ENCODE measurements around the gene OR13G1.
A peak's percentile ranks its signal among the peaks of the same experiment; 100 is the strongest.

The OR13G1 gene

DNA sequence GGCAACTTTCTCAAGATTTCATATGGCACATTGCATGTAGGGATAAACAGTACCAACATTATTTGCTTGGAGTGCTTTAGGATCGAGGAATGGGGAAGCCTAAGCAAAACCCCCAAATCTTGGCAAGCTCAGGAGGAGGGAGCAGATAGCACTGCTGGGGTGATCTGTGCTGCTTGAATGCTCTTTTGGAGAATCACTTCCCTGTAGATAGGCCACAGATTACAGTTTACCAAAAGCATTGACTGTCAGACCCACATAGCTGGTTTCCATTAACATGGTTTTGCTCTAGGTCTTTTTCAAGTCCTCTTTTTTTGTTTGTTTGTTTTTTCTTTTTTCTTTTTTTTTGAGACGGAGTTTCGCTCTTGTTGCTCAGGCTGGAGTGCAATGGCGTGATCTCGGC, 36.8 kb downstream of the OR13G1 start:
- Mint-ChIP-seq H3K4me3 (no peak overlapping the region), H3K27ac (ENCODE audit: low read depth) (no peak overlapping the region), H3K27me3 (peaks cover 28% of the 10 kb centered on the region), H3K9me3 (peaks cover 4% of the 10 kb centered on the region), H3K4me1 (no peaks in the 10 kb centered on the region), H3K36me3 (ENCODE audit: insufficient read depth) (peaks cover 1% of the 10 kb centered on the region)
- no peak for DNase-seq (ENCODE audit: low spot score in 2 of 2)
- no peak for ATAC-seq (replicated peaks; ENCODE audit: extremely low read depth, poor library complexity, severe bottlenecking)

GRCh38 chr1:247639381-247639981, 40.1 kb downstream of the OR13G1 start:
- H3K27ac Mint-ChIP-seq (ENCODE audit: low read depth), result no peak overlapping the region
- H3K4me1 Mint-ChIP-seq, result no peaks in the 10 kb centered on the region
- DNase-seq (ENCODE audit: low spot score in 2 of 2) (no peak), ATAC-seq (replicated peaks; ENCODE audit: extremely low read depth, poor library complexity, severe bottlenecking) (peak; percentile 10)
- H3K9me3 Mint-ChIP-seq, result peaks cover 10% of the 10 kb centered on the region
- H3K36me3 Mint-ChIP-seq (ENCODE audit: insufficient read depth), result no peaks in the 10 kb centered on the region
- no peak overlapping the region for H3K4me3 Mint-ChIP-seq
- H3K27me3 Mint-ChIP-seq, result peaks cover 38% of the 10 kb centered on the region

DNA sequence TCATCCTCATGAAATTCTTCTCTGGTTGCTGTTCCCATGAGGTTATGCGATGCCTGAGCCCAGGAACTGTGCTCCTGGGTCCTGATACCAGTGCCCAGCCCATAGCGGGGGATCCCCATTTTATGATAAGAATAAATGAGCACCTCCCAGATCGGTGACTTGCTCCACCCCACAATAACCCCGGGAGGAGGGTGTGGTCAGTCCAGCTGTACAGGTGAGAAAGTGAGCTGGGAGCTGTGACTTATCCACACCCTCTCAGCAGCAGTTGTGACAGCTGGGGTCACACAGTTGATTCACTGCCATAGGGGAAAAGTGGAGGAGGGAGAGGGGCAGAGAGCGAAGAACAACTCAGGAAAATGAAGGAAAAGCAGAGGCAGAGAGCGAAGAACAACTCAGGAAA, 40.8 kb downstream of the OR13G1 start:
- Mint-ChIP-seq H3K4me3 (no peak overlapping the region), H3K36me3 (ENCODE audit: insufficient read depth) (no peaks in the 10 kb centered on the region), H3K27me3 (peaks cover 38% of the 10 kb centered on the region), H3K9me3 (peaks cover 15% of the 10 kb centered on the region), H3K4me1 (no peaks in the 10 kb centered on the region), H3K27ac (ENCODE audit: low read depth) (no peak overlapping the region)
- DNase-seq (ENCODE audit: low spot score in 2 of 2) (no peak), ATAC-seq (replicated peaks; ENCODE audit: extremely low read depth, poor library complexity, severe bottlenecking) (no peak)

DNA sequence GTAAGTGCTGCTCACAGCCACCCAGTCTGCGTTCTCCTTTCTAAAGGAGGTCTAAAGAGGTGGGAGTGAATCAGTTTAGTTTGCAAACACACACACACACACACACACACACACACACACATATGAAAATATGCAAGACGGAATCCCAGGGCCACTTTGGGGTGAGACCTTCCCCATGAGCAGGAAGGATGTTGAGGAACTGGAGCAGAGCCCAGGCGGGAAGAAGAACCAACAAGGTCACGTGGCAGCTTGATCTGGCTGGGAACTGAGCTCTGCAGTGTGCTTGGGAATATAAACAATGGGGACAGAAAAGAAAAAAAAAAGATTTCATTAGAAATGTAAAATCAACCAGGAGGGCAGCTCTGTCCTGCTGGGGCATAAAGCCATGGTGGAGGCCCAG, 41.5 kb downstream of the OR13G1 start:
- no peaks in the 10 kb centered on the region for H3K36me3 Mint-ChIP-seq (ENCODE audit: insufficient read depth)
- ATAC-seq (replicated peaks; ENCODE audit: extremely low read depth, poor library complexity, severe bottlenecking), result no peak
- H3K27ac Mint-ChIP-seq (ENCODE audit: low read depth), result no peak overlapping the region
- H3K4me3 Mint-ChIP-seq, result no peak overlapping the region
- H3K27me3 Mint-ChIP-seq, result peaks cover 38% of the 10 kb centered on the region
- H3K4me1 Mint-ChIP-seq, result no peaks in the 10 kb centered on the region
- H3K9me3 Mint-ChIP-seq, result peaks cover 15% of the 10 kb centered on the region
- DNase-seq (ENCODE audit: low spot score in 2 of 2), result no peak

DNA sequence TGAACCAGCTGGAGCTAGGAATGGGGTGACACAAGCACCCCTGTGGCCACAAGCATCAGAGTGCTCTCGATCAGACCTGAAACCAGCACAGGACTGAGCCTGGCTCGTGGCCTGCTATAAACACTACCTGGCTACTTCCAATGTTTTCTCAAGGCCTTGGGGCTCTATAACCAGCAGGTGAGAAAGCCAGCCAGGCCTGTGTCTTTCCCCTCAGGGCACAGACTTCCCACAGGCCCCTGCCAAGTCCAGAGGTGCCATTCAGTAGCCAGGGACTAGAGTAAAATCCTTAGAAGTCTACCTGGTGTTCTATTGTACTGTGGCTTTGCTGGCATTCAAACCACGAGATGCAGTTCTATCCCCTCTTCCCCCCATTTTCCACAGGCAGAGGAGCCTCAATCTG, 51.6 kb downstream of the OR13G1 start:
- Mint-ChIP-seq H3K4me3 (no peak overlapping the region), H3K4me1 (no peaks in the 10 kb centered on the region), H3K9me3 (peaks cover 6% of the 10 kb centered on the region), H3K27me3 (no peaks in the 10 kb centered on the region), H3K27ac (ENCODE audit: low read depth) (no peak overlapping the region), H3K36me3 (ENCODE audit: insufficient read depth) (no peaks in the 10 kb centered on the region)
- no peak for ATAC-seq (replicated peaks; ENCODE audit: extremely low read depth, poor library complexity, severe bottlenecking)
- no peak for DNase-seq (ENCODE audit: low spot score in 2 of 2)

All from central memory CD8-positive, alpha-beta T cell (primary cell).